Left lung (tissue), 10 donors: ENCODE results near the gene LELP1. TPM values are rescaled to one million over a fixed set of nuclear protein-coding genes. Genes with fewer than 3 reads are reported as not detected.

Source experiments
- ATAC-seq: fragments of 200-7000 bp; cut with Tn5 transposase; one replicate; pipeline ENCODE4 v1.9.1; 2020; ENCODE audit warnings: moderate library complexity
- DNase-seq, 4 donors: peaks; one replicate each; pipeline ENCODE4 v3.0.0-alpha.2; 2013 to 2020
- H3K27ac ChIP-seq, 2 donors: fragments of 200-600 bp; sonication (generic) in 1 of 2; one replicate each; pipeline versions ENCODE4 v1.5.0 to v1.8.0; 2020 to 2021
- H3K27me3 ChIP-seq, 2 donors: fragments of 200-600 bp; sonication (generic) in 1 of 2; one replicate each; pipeline versions ENCODE4 v1.5.0 to v1.8.0; 2020 to 2021
- H3K36me3 ChIP-seq, 2 donors: fragments of 200-600 bp; sonication (generic) in 1 of 2; one replicate each; pipeline versions ENCODE4 v1.5.0 to v1.8.0; 2020 to 2021
- H3K4me1 ChIP-seq, 2 donors: fragments of 200-600 bp; one replicate each; pipeline ENCODE4 v1.8.0; 2021
- H3K4me3 ChIP-seq, 2 donors: fragments of 200-600 bp; sonication (generic) in 1 of 2; one replicate each; pipeline versions ENCODE4 v1.5.0 to v1.8.0; 2020 to 2021; ENCODE audit warnings: mild to moderate bottlenecking in 1 of 2
- H3K9me3 ChIP-seq, 2 donors: fragments of 200-600 bp; sonication (generic) in 1 of 2; one replicate each; pipeline versions ENCODE4 v1.5.0 to v1.8.0; 2020 to 2021
- intact Hi-C, 2 donors: fragments of 100-400 bp; cut with DNase I; formaldehyde crosslinking; loops; one replicate each; pipeline versions ENCODE4 v1.11.2 to v1.14.2; 2022
- polyA plus RNA-seq, 6 donors: library from polyadenylated mRNA; unstranded; fragments of 120-200 nt; gene quantifications; one replicate each; pipeline ENCODE4 v1.2.1, GENCODE V29; 2013; ENCODE audit not compliant: insufficient read length in 6 of 6
- total RNA-seq, 2 donors: library from RNA; stranded (reverse); fragmentation: NEBNext Ultra II Directional; extraction: Animal tissue kit (Norgen Biotek cat#: 25700); gene quantifications; one replicate each; pipeline ENCODE4 v1.2.1, GENCODE V29; 2021
- TF ChIP-seq, protein P1 (sequence below), 2 donors: fragments of 200-600 bp; sonication (generic) in 1 of 2; IDR thresholded peaks; one replicate each; pipeline versions ENCODE4 v1.5.0 to v1.8.0; 2021; ENCODE audit warnings: antibody characterized with exemption in 2 of 2
- donor health status: DM: no; HTN: yes; CAD: no.
- donor health status: DM: no; HTN: no; CAD: no.

Gene LELP1
- total and polyA plus RNA-seq, 8 donors, result not detected

GRCh38 chr1:153251562-153251961 lies 48.3 kb downstream of the LELP1 start:
- H3K27me3 ChIP-seq, result peaks cover 0 to 28% of the 10 kb centered on the region in 2 donors
- H3K36me3 ChIP-seq, result no peaks in the 10 kb centered on the region
- DNase-seq (no peak), ATAC-seq (no peak)
- no peak overlapping the region for H3K4me3 ChIP-seq
- H3K4me1 ChIP-seq, result no peaks in the 10 kb centered on the region
- TF ChIP-seq, protein P1, sequence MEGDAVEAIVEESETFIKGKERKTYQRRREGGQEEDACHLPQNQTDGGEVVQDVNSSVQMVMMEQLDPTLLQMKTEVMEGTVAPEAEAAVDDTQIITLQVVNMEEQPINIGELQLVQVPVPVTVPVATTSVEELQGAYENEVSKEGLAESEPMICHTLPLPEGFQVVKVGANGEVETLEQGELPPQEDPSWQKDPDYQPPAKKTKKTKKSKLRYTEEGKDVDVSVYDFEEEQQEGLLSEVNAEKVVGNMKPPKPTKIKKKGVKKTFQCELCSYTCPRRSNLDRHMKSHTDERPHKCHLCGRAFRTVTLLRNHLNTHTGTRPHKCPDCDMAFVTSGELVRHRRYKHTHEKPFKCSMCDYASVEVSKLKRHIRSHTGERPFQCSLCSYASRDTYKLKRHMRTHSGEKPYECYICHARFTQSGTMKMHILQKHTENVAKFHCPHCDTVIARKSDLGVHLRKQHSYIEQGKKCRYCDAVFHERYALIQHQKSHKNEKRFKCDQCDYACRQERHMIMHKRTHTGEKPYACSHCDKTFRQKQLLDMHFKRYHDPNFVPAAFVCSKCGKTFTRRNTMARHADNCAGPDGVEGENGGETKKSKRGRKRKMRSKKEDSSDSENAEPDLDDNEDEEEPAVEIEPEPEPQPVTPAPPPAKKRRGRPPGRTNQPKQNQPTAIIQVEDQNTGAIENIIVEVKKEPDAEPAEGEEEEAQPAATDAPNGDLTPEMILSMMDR (IDR thresholded peaks at IDR 0.05), result no peak
- H3K9me3 ChIP-seq, result no peaks in the 10 kb centered on the region
- intact Hi-C loops, result no loop called here
- no peak overlapping the region for H3K27ac ChIP-seq

DNA sequence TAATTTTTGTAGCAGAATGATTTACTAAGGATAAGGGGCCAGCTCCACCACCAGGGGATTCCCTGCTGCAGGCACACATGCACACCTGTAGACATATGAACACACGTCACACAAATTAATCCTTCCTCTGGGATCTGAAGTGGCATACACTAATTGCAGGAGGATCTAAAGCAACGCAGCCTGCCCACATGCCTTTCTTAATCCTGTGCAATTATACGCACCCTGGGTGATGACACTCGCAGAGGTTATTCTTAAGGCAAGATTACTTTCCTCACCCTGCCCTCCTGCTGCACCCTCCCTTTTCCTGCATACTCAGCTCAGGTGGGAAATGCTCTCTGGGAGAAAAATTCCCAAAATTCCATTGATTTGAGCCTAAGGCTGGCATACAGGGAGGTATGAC lies 48.8 kb downstream of the LELP1 start:
- Histone ChIP-seq H3K4me1 (no peaks in the 10 kb centered on the region), H3K27ac (no peak overlapping the region), H3K36me3 (no peaks in the 10 kb centered on the region), H3K9me3 (no peaks in the 10 kb centered on the region), H3K4me3 (no peak overlapping the region), H3K27me3 (peaks cover 0 to 23% of the 10 kb centered on the region in 2 donors)
- intact Hi-C loops, result no loop called here
- ATAC-seq (no peak), DNase-seq (no peak)
- TF ChIP-seq, protein P1 (IDR thresholded peaks at IDR 0.05), result no peak

GRCh38 chr1:153253076-153253475 lies 49.8 kb downstream of the LELP1 start:
- TF ChIP-seq, protein P1 (IDR thresholded peaks at IDR 0.05), result no peak
- H3K27ac ChIP-seq, result no peak overlapping the region
- no peaks in the 10 kb centered on the region for H3K9me3 ChIP-seq
- no peaks in the 10 kb centered on the region for H3K4me1 ChIP-seq
- H3K36me3 ChIP-seq, result no peaks in the 10 kb centered on the region
- DNase-seq, result no peak
- no peak overlapping the region for H3K4me3 ChIP-seq
- no peak for ATAC-seq
- intact Hi-C loops, result no loop called here
- peaks cover 0 to 19% of the 10 kb centered on the region in 2 donors for H3K27me3 ChIP-seq

DNA sequence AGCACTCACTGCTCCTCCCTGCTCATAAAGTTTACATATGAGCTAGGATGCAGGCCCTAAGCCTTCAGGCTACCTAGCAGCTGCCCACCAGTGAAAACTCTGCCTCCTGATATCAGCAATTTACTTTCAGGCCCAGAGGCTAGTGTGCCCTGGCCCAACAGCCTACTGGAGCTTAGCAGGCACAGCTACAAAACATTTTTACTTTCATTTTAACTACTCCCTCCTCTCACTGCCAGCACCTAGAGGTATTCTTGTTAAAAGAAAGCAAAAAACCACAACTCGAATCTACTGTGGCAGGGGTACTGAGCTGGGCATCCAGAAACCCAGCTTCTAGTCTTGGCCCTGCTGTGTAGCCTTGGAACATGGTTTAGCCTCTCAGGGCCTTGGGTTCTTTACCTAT lies 50.5 kb downstream of the LELP1 start:
- H3K4me3 ChIP-seq, result no peak overlapping the region
- H3K4me1 ChIP-seq, result no peaks in the 10 kb centered on the region
- H3K36me3 ChIP-seq, result no peaks in the 10 kb centered on the region
- TF ChIP-seq, protein P1 (IDR thresholded peaks at IDR 0.05), result no peak
- H3K27me3 ChIP-seq, result peaks cover 0 to 22% of the 10 kb centered on the region in 2 donors
- intact Hi-C loops, result no loop called here
- no peaks in the 10 kb centered on the region for H3K9me3 ChIP-seq
- DNase-seq, result no peak
- no peak for ATAC-seq
- no peak overlapping the region for H3K27ac ChIP-seq

Other genes with a start within 250 kb of the LELP1 start
- not detected for gene SPRR4, start 232.8 kb upstream of the LELP1 start, total RNA-seq
- not detected for gene SPRR4, start 232.8 kb upstream of the LELP1 start, polyA plus RNA-seq
- gene SPRR1A, start 219.3 kb upstream of the LELP1 start, total RNA-seq, result not detected
- gene SPRR1A, start 219.3 kb upstream of the LELP1 start, polyA plus RNA-seq, result not detected
- not detected for gene SPRR3, start 201.7 kb upstream of the LELP1 start, total RNA-seq
- under 1 TPM in 4 of 6 donors, not detected in 2; 0.24 to 0.55 (median 0.29) TPM for gene SPRR3, start 201.7 kb upstream of the LELP1 start, polyA plus RNA-seq
- gene SPRR1B, start 172.2 kb upstream of the LELP1 start, total RNA-seq, result under 1 TPM in 1 of 2 donors, not detected in 1; 0.73 TPM
- gene SPRR1B, start 172.2 kb upstream of the LELP1 start, polyA plus RNA-seq, result under 1 TPM in 1 of 6 donors, not detected in 5; 0.24 TPM
- gene SPRR2D, start 162.3 kb upstream of the LELP1 start, total RNA-seq, result not detected
- gene SPRR2D, start 162.3 kb upstream of the LELP1 start, polyA plus RNA-seq, result not detected
- gene SPRR2A, start 145.9 kb upstream of the LELP1 start, total RNA-seq, result not detected
- not detected for gene SPRR2A, start 145.9 kb upstream of the LELP1 start, polyA plus RNA-seq
- not detected for gene SPRR2B, start 131.8 kb upstream of the LELP1 start, total RNA-seq
- not detected for gene SPRR2B, start 131.8 kb upstream of the LELP1 start, polyA plus RNA-seq
- not detected for gene SPRR2E, start 108.9 kb upstream of the LELP1 start, total RNA-seq
- gene SPRR2E, start 108.9 kb upstream of the LELP1 start, polyA plus RNA-seq, result not detected
- not detected for gene SPRR2F, start 89.9 kb upstream of the LELP1 start, total RNA-seq
- under 1 TPM in 1 of 6 donors, not detected in 5; 0.63 TPM for gene SPRR2F, start 89.9 kb upstream of the LELP1 start, polyA plus RNA-seq
- gene SPRR2G, start 52.5 kb upstream of the LELP1 start, total RNA-seq, result not detected
- gene SPRR2G, start 52.5 kb upstream of the LELP1 start, polyA plus RNA-seq, result not detected
- not detected for gene PRR9, start 14.2 kb downstream of the LELP1 start, total RNA-seq
- not detected for gene PRR9, start 14.2 kb downstream of the LELP1 start, polyA plus RNA-seq
- not detected for gene LORICRIN, start 56.3 kb downstream of the LELP1 start, total RNA-seq
- gene LORICRIN, start 56.3 kb downstream of the LELP1 start, polyA plus RNA-seq, result not detected
- not detected for gene PGLYRP3, start 109.5 kb downstream of the LELP1 start, total RNA-seq
- not detected for gene PGLYRP3, start 109.5 kb downstream of the LELP1 start, polyA plus RNA-seq
- gene PGLYRP4, start 145.4 kb downstream of the LELP1 start, total RNA-seq, result not detected
- not detected for gene PGLYRP4, start 145.4 kb downstream of the LELP1 start, polyA plus RNA-seq
- 1,000 to 10,000 TPM in 1 of 2 donors, 100 to 1,000 TPM in 1; 193 to 1,552 TPM for gene S100A9, start 154.4 kb downstream of the LELP1 start, total RNA-seq
- 10 to 100 TPM; 17.0 to 45.0 (median 28.3) TPM for gene S100A9, start 154.4 kb downstream of the LELP1 start, polyA plus RNA-seq
- 100 to 1,000 TPM in 1 of 2 donors, 10 to 100 TPM in 1; 12.1 to 178 TPM for gene S100A12, start 172.2 kb downstream of the LELP1 start, total RNA-seq
- gene S100A12, start 172.2 kb downstream of the LELP1 start, polyA plus RNA-seq, result 1 to 10 TPM; 1.1 to 6.9 (median 3.2) TPM
- gene S100A8, start 187.6 kb downstream of the LELP1 start, total RNA-seq, result 1,000 to 10,000 TPM in 1 of 2 donors, 10 to 100 TPM in 1; 97.7 to 1,365 TPM
- gene S100A8, start 187.6 kb downstream of the LELP1 start, polyA plus RNA-seq, result 10 to 100 TPM; 10.2 to 33.2 (median 19.9) TPM
- gene S100A7A, start 213.1 kb downstream of the LELP1 start, total RNA-seq, result not detected
- gene S100A7A, start 213.1 kb downstream of the LELP1 start, polyA plus RNA-seq, result not detected